HS-27A (cell line): ENCODE results near the gene FUCA2.
"Not testable (repeated sequence)": the region's sequence is repeated elsewhere in the genome, so short reads cannot be mapped to it uniquely, and the experiment has no call there.

Source experiments
- DNase-seq: peaks from one replicate; pipeline ENCODE4 v3.0.0-alpha.2; 2012; ENCODE audit warnings: low read depth, missing footprints

Gene FUCA2

DNA sequence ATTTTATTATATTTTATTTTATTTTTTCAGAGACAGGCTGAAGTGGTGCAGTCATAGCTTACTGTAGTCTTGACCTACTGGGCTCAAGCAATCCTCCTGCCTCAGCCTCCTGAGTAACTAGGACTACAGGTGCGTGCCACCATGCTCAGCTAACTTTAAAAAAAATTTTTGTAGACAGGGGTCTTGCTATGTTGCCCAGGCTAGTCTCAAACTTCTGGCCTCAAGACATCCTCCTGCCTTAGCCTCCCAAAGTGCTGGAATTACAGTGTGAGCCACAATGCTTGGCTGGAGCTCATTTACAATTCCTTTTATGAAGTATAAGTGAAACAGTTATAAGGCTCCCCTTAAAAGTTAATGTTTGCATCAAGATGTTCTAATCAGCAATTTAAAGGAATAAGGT is 14.5 kb downstream of the FUCA2 start:
- DNase-seq = no peak

DNA sequence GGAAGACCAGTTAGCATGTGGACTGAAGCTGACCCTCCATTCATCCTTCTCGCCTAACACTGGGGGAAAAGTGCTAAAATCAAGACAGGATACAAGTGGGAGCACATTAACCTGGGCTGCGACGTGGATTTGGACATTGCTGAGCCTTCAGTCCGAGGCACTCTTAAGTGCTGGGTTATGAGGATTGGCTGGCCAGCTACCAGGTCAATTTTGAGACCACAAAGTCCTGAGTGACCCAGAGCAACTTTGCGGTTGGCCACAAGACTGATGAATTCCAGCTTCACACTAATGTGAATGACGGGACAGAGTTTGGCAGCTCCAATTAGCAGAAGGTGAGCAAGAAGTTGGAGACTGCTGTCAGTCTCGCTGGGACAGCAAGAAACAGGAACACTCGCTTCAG is 20.7 kb downstream of the FUCA2 start:
- DNase-seq = no peak

DNA sequence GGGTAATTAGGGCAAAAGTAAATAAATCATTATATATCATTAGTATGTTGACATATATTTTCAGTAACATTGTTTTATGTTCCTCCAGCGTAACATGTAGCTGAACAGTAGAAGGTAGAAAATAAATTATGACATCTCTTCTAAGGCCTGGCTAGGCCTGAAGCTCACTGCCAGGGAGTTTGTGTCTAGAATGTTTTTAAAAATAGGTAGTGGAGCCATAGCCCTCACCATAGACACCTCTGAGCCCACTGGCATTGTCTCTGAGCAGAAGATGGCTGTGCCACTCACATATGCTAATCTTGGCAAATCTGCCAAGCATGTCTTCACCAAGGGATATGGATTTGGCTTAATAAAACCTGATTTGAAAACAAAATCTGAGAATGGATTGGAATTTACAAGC is 21.3 kb downstream of the FUCA2 start:
- no peak for DNase-seq

DNA sequence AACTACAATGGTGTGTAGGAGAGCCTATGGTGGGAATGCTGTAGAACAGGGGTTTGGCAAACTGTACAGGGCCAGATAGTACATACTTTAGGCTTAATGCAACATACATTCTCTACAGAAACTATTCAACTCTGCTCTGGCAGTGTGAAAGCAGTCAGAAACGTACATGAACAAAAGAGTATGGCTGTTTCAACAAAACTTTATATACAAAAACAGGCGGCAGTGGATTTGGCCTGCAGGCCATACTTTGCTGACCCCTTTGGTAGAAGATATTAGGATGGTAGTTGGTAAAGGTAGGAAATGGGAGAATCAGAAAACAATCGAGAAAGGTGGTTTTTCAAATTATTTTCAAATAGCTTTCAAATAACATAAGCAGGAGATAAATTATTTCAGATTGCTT is 24.8 kb downstream of the FUCA2 start:
- no peak for DNase-seq

DNA sequence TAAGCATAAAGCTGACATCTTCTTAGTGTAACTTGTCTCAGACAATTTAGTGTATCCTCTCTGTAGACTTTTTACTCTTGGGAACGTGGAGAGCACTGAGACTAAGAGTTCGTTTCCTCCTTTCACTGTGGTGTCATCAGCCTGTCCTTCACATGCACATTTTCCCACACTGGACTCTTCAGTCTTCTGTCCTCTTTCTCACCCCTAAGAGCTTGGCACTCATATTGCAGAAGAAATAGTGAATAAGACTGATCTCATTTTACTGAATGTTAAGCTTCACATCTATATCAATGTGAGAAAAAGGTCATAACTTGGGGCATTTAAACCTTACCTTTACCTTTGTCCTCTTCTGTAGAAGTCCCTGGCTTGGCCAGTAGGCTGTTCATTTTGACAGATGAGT is 25.6 kb downstream of the FUCA2 start:
- no peak for DNase-seq

DNA sequence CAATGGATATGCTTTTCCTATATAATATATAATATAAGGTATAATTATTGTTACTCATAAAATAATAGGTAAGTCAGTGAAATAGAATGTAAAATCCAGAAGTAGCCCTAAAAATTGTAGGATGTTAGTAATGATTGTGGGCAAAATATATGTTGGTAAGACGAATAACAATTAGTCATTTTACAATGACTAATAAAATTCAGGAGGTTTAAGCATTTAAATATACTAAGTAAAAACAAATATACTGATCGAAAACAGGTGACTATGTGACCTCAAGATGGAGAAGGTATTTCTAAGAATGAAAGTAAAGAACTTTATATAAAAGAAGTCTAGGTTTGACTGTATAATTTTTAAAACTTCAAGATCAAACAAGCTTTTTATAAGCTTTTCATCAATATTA is 28.9 kb downstream of the FUCA2 start:
- DNase-seq = no peak

DNA sequence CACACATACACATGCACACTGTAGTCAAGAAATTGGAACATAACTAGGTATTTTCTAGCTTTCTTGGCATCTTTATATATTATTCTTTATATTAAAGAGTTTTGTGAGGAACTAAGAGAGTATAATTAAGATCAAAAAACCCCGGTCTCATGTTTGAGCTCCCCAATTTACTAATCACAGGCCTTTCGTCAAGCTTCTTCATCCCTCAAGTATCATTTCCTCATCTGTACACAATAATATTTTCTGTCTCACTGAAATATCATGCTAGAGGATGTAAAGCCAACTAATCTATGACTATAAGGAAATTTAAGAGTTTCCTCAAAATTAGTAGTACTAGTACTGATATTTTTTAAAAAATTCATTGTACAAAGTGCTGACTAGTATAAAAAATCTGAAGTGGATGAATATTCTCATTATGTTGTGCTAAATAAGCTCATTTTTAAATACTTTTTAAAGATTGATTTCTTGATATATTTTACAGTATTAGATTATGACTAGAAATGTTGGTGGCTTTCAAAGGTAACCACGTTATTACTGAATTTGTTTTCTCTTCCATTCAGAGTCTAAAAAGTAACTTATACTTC is 32.9 kb downstream of the FUCA2 start:
- no peak for DNase-seq

DNA sequence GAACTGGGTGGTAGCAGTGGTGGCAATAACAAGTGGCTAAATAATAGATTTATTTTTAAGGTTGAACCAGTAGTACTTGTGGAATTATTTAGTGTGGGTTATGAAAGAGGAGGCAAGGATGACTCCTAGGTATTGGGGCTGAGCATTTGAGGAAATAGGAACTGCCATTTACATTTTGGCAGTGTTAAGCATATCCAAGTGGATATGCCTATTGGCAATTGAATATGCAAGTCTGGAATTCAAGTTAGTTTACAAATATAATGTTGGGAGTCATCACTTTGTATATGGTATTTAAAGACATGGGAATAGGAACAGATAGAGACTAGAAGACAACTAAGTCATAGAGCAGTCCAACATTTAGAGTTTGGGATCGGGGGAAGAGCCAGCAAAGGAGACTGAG is 35.0 kb downstream of the FUCA2 start:
- DNase-seq = no peak

DNA sequence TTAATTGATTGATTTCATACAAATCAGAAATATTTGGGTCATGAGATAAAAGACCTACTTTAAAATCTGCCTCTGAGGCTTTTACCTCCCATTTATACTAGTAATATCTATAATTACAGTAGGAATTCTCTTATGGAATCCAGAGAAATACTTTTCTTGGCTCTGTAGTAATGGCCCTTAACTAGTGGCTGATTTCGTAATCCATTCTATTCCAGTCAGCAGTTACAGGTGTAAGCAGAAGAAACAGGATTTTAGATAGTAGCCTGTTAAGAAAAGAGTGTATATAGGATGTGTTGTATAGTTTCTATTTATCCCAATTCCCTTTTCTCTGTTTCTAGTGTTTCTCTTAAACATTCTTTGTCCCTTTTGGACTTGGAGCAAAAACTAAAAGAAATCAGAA is 39.7 kb downstream of the FUCA2 start:
- DNase-seq = no peak

DNA sequence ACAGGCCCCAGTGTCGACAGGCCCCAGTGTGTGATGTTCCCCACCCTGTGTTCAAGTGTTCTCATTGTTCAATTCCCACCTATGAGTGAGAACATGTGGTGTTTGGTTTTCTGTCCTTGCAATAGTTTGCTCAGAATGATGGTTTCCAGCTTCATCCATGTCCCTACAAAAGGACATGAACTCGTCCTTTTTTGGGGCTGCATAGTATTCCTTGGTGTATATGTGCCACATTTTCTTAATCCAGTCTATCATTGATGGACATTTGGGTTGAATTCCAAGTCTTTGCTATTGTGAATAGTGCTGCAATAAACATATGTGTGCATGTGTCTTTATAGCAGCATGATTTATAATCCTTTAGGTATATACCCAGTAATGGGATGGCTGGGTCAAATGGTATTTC is 42.7 kb downstream of the FUCA2 start:
- DNase-seq = not testable (repeated sequence)

DNA sequence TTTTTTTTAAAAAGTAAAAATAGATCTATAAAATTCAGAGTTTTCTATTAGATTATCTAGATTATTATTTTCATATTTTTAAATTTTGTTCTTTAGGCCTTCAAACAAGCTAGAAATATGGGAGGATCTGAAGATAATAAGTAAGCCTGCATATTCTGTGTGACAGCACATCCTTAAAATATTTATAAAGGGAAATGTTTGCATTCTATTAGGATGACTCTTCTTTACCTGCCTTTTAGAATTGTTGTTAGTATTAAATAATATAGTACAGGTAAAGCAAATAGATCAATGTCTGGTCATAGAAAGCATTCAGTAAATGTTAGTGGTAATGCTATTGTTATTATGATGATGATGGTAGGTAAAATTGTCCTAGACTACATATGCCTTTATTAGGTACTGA is 43.5 kb downstream of the FUCA2 start:
- DNase-seq = no peak

DNA sequence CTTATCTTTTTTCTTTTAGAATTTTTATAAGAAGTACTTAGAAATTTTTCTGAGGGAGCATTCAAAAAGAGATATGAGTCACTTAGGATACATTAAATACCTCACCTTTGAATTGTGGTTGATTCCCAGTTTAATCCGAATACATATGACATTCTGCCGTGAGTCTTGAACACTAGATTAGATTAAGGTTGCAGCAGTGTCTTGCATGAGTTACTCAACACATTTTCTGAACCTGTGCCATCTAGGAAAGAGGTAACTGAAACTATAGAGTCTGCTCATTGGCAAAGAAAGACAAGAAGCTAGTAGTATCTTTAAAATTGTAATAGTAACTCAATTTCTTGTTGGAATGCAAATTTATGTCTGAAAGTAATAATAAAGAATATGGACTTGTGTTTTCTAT is 46.0 kb downstream of the FUCA2 start:
- DNase-seq = no peak

DNA sequence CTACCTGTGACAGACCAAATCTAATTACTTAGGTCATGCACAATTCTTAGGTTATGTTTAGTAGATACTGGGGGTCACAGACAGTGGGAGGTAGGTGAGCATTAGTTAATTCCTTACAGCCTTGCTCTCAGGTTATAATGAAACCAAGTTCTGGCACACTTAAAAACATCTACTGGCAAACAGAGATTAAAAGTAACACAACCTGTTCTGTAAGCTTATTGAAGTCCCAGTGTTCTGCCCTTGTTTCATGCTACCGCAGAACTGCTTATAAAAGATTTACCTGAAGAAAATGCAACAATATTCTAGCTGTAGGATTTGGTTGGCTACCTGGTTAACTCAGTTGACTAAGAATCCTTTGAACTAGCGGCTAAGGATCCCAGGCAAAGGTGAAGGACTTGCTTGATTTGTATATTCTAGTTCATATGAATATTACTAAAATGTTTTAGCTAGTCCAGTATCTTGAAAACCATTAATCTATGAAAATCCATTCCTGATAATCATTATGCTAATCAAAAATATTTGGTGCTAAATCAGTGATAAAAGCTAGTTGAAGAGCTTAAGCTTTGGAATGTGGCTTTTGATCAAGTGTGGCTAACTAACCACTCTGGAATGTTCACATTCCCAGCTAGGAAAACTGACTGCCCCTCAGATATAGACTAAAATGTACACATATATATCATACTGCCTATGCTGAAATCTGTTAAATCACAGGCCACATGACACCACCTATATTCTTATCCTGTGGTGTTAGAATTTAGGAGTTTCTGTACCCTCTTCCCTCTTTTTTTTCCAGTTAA is 53.8 kb downstream of the FUCA2 start:
- DNase-seq = peak; percentile 23

DNA sequence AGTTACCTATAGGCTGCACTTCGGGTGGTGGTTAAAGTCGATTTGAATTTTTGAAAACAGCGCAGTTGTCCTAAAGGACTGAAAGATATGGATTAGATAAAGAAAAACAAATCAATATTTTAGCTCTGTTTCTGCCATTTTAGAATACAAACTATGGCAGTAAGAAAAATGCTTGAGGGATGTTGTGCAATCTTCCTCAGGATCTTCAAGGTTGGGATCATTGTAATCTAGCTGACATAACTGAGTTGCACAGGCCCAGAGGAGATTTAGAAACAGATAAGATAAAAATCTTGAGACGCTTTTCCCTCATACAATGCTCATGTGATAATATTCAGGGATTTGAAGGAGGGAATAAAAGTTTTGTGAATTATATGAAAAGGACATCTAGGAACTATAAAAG is 60.0 kb downstream of the FUCA2 start:
- no peak for DNase-seq

DNA sequence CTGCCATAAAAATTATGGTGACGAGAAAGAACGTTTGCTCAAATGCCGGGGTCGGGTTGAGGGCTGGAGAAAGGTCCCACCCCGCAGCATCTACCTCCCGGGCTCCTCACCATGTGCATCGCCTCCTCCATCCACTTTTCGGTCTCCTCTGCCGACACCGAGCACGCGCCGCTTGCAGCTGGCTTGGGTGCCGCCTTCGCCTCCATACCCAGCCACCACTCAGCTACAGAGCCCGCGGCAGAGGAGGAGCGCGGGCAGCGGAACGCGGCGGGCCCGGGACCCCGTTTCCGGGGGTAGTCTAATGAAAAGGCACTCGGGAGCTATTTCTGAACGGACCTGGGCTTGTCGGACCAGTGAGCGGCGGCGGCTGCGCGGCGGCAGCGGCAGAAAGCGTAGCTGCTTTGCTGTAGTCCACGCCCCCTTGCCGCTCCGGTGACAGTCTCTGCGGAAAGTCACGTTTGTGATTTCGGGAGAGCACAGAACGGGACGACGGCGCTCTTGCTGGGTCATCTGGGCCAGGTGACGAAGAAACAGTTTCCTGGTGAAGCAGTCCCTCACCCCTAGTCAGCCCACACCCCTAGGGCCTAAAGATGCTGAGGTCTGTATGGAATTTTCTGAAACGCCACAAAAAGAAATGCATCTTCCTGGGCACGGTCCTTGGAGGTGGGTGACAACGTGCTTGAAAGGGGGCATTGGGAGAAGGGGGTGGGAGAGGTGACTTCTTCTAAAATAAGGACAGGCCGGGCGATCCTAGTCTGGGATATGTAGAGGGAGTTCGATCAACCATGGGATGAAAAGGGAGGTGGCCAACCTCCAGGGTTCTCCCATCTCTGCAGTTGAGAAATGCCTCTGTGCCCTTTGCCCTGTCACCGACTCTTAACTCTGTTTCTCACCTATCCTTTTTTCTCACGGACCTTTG is 60.8 kb downstream of the FUCA2 start, which contains the start of the genes ADAT2 and PEX3:
ADAT2 (minus strand) TSS at position 243 of the 919 bp plus-strand sequence; CDS start at position 206, 37 bp downstream.
PEX3 (plus strand) TSS at position 353 of the 919 bp plus-strand sequence; CDS start at position 591, 238 bp downstream.
- DNase-seq = peak; percentile 89

DNA sequence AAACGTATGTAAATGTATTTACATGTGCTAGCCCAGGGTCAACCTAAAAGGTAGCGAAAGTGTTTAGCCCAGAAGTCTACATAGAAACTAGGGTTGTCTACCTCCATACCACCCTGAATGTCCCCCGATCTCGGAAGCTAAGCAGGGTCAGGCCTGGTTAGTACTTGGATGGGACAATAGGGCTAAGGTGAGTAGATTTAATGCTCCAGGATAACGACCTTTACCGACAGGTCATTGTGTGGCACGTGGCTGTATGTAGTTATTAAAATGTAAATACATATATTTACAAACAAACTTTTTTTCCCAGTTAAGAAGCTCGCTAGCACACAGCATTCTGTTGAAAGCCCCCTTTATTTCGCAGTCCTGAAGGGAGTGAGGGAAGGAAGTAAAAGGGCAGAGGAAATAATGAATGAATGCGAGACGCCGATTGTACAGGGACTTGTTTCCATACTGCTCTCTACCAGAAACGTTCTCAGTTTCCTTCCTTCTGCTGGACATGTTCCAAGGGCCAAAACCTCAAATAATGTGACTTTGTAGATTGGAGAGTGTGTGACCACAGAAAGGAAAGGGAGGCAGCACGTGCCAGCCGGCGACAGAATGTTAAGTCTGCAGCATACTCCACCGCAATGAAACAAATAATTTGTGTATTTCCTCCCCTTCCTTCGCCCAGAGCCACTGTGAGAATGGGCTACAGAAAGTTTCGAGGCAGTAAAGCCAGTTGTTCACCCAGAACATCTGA is 61.6 kb downstream of the FUCA2 start:
- peak; percentile 40 for DNase-seq

DNA sequence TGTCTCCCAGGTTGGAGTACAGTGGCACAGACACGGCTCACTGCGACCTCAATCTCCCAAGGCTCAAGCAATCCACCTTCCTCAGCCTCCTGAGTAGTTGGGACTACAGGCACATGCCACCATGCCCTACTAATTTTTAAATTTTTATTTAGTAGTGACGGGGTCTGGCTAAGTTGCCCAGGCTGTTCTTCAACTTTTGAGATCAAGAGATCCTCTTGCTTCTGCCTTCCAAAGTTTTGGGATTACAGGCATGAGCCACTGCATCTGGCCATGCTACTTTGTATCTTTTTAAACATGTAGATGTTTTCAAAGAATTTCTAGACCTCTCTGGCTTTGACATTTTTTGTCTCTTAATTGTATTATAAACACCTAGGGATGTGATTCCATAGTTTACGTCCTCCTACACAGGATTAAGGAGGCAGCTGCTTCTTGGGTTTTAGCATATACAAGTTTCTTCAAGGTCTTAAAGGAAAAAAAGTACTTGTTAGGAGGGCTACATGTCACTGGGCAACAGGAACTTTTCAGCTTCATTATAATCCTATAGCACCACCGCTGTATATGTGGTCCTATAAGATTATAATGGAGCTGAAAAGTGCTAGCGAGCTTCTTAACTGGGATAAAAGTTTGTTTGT is 62.3 kb downstream of the FUCA2 start:
- DNase-seq = no peak

DNA sequence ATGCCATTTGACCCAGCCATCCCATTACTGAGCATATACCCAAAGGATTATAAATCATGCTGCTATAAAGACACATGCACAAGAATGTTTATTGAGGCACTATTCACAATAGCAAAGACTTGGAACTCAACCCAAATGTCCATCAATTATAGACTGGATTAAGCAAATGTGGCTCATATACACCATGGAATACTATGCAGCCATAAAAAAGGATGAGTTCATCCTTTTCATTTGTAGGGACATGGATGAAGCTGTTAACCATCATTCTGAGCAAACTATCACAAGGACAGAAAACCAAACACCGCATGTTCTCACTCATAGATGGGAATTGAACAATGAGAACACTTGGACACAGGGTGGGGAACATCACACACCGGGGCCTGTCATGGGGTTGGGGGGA is 63.7 kb downstream of the FUCA2 start:
- not testable (repeated sequence) for DNase-seq
